ENCODE measurements around the gene EYA2. TPM values are rescaled to one million over a fixed set of nuclear protein-coding genes. Genes with fewer than 3 reads are reported as not detected.

EYA2 gene
- total RNA-seq, 1 donor from 2014 or later = 8.1 TPM

- no peak overlapping the region for H3K27ac Mint-ChIP-seq
- no peak for TF ChIP-seq CTCF (conservative IDR thresholded peaks at IDR 0.05)
- no peak for DNase-seq (ENCODE audit: extremely low spot score, unreplicated experiment)
- no peaks in the 10 kb centered on the region for H3K36me3 Mint-ChIP-seq
- H3K4me1 Mint-ChIP-seq (ENCODE audit: unreplicated experiment) = peaks cover 16% of the 10 kb centered on the region
- H3K27me3 Mint-ChIP-seq = no peaks in the 10 kb centered on the region
- no peak overlapping the region for H3K4me3 Mint-ChIP-seq
- no peaks in the 10 kb centered on the region for H3K9me3 Mint-ChIP-seq
Measured at GRCh38 chr20:47117371-47117770, 222.7 kb downstream of the EYA2 start.

GRCh38 chr20:47117773-47118172 is 223.1 kb downstream of the EYA2 start:
- Mint-ChIP-seq H3K27me3 (no peaks in the 10 kb centered on the region), H3K4me3 (peak overlapping the region; percentile 20), H3K4me1 (ENCODE audit: unreplicated experiment) (peaks cover 16% of the 10 kb centered on the region), H3K36me3 (no peaks in the 10 kb centered on the region), H3K27ac (peak overlapping the region; percentile 57), H3K9me3 (no peaks in the 10 kb centered on the region)
- no peak for DNase-seq (ENCODE audit: extremely low spot score, unreplicated experiment)
- TF ChIP-seq CTCF (conservative IDR thresholded peaks at IDR 0.05) = no peak

GRCh38 chr20:47118206-47118605 is 223.6 kb downstream of the EYA2 start:
- no peaks in the 10 kb centered on the region for H3K36me3 Mint-ChIP-seq
- no peaks in the 10 kb centered on the region for H3K27me3 Mint-ChIP-seq
- no peaks in the 10 kb centered on the region for H3K9me3 Mint-ChIP-seq
- peak overlapping the region; percentile 56 for H3K4me3 Mint-ChIP-seq
- peak overlapping the region; percentile 57 for H3K27ac Mint-ChIP-seq
- no peak for TF ChIP-seq CTCF (conservative IDR thresholded peaks at IDR 0.05)
- no peak for DNase-seq (ENCODE audit: extremely low spot score, unreplicated experiment)
- H3K4me1 Mint-ChIP-seq (ENCODE audit: unreplicated experiment) = peaks cover 16% of the 10 kb centered on the region

GRCh38 chr20:47118641-47119040 is 224.0 kb downstream of the EYA2 start:
- Mint-ChIP-seq H3K27ac (peak overlapping the region; percentile 10), H3K27me3 (no peaks in the 10 kb centered on the region)
- no peak for TF ChIP-seq CTCF (conservative IDR thresholded peaks at IDR 0.05)

GRCh38 chr20:47120346-47120936 is 225.8 kb downstream of the EYA2 start:
- H3K4me1 Mint-ChIP-seq (ENCODE audit: unreplicated experiment) = peaks cover 19% of the 10 kb centered on the region
- no peaks in the 10 kb centered on the region for H3K27me3 Mint-ChIP-seq
- no peak overlapping the region for H3K4me3 Mint-ChIP-seq
- no peaks in the 10 kb centered on the region for H3K9me3 Mint-ChIP-seq
- no peak for DNase-seq (ENCODE audit: extremely low spot score, unreplicated experiment)
- TF ChIP-seq CTCF (conservative IDR thresholded peaks at IDR 0.05) = no peak
- H3K27ac Mint-ChIP-seq = no peak overlapping the region
- H3K36me3 Mint-ChIP-seq = no peaks in the 10 kb centered on the region

More at GRCh38 chr20:47118641-47119040, 224.0 kb downstream of the EYA2 start:
- H3K4me3 Mint-ChIP-seq = no peak overlapping the region
- H3K9me3 Mint-ChIP-seq = no peaks in the 10 kb centered on the region
- no peak for DNase-seq (ENCODE audit: extremely low spot score, unreplicated experiment)
- peaks cover 16% of the 10 kb centered on the region for H3K4me1 Mint-ChIP-seq (ENCODE audit: unreplicated experiment)
- H3K36me3 Mint-ChIP-seq = no peaks in the 10 kb centered on the region

All from type B pancreatic cell (in vitro differentiated cells).